Brain microvascular endothelial cell (primary cell): ENCODE data around the gene WDR37.

Experiments used
- DNase-seq: peaks from one replicate; pipeline ENCODE4 v3.0.0-alpha.2; 2020
- H3K27ac ChIP-seq: fragments of 250-450 bp; sonication (Bioruptor Pico); 2 replicates; pipeline ENCODE4 v1.5.1; 2020; ENCODE audit warnings: mild to moderate bottlenecking, moderate library complexity
- H3K27me3 ChIP-seq: fragments of 250-450 bp; sonication (Bioruptor Pico); replicated peaks from 2 replicates; pipeline ENCODE4 v1.5.1; 2020; ENCODE audit warnings: mild to moderate bottlenecking
- H3K36me3 ChIP-seq: fragments of 250-450 bp; sonication (Bioruptor Pico); replicated peaks from 2 replicates; pipeline ENCODE4 v1.5.1; 2020; ENCODE audit warnings: mild to moderate bottlenecking
- H3K4me3 ChIP-seq: 2 replicates; pipeline ENCODE4 v1.5.1; 2011; ENCODE audit warnings: low read depth, mild to moderate bottlenecking, control low read depth, low read length, moderate library complexity
- CTCF ChIP-seq: IDR thresholded peaks from 2 replicates; pipeline ENCODE4 v1.5.1; 2011; ENCODE audit warnings: low read depth, mild to moderate bottlenecking, moderate library complexity, low read length, control low read depth, inconsistent platforms; ENCODE audit errors: missing control alignments
- in situ Hi-C: cut with HindIII; loops from 2 replicates; pipeline ENCODE4 v1.10.0; 2017; ENCODE audit warnings: low sequenced_read_pairs, low pct_ligation_motif_present

WDR37 gene

GRCh38 chr10:1048732-1049424 is 7.3 kb upstream of the WDR37 start, which contains the start of gene IDI1:
IDI1 (minus strand) TSS chr10:1049119; CDS start chr10:1049003, 116 bp downstream.
- peak within 1 kb of the TSS; percentile 100 for H3K4me3 ChIP-seq
- peak within 1 kb of the TSS; percentile 97 for H3K27ac ChIP-seq
- DNase-seq, result peak; percentile 99
- H3K27me3 ChIP-seq, result no peaks in the 10 kb centered on the region
- peaks cover 1% of the 10 kb centered on the region for H3K36me3 ChIP-seq
- in situ Hi-C loops, result no loop called here
- no peak for TF ChIP-seq CTCF

- Histone ChIP-seq H3K4me3 (peak overlapping the region; percentile 100), H3K27ac (peak overlapping the region; percentile 97), H3K27me3 (no peaks in the 10 kb centered on the region), H3K36me3 (no peaks in the 10 kb centered on the region)
- no peak for DNase-seq
- no peak for TF ChIP-seq CTCF
- in situ Hi-C loops, result no loop called here
These were observed 6.7 kb upstream of the WDR37 start for GRCh38 chr10:1049425-1049958.

- no peak for TF ChIP-seq CTCF
- H3K27ac ChIP-seq, result peak overlapping the region; percentile 97
- H3K36me3 ChIP-seq, result no peaks in the 10 kb centered on the region
- H3K27me3 ChIP-seq, result no peaks in the 10 kb centered on the region
- in situ Hi-C loops, result no loop called here
- DNase-seq, result no peak
- H3K4me3 ChIP-seq, result peak overlapping the region; percentile 100
These were observed 6.0 kb upstream of the WDR37 start for GRCh38 chr10:1050145-1050544.

GRCh38 chr10:1050554-1050953 is 5.6 kb upstream of the WDR37 start:
- Histone ChIP-seq H3K27ac (peak overlapping the region; percentile 97), H3K27me3 (no peaks in the 10 kb centered on the region), H3K4me3 (peak overlapping the region; percentile 100), H3K36me3 (no peaks in the 10 kb centered on the region)
- DNase-seq, result no peak
- TF ChIP-seq CTCF, result no peak
- in situ Hi-C loops, result no loop called here

- no peak for DNase-seq
- peak overlapping the region; percentile 100 for H3K27ac ChIP-seq
- H3K27me3 ChIP-seq, result no peaks in the 10 kb centered on the region
- in situ Hi-C loops, result no loop called here
- H3K4me3 ChIP-seq, result peak overlapping the region; percentile 98
- H3K36me3 ChIP-seq, result no peaks in the 10 kb centered on the region
- no peak for TF ChIP-seq CTCF
These were observed 1.5 kb upstream of the WDR37 start for GRCh38 chr10:1054684-1055083.
